GM15510 (cell line): ENCODE data around the gene KCNJ12.

Experiments used
- POLR2A ChIP-seq: IDR thresholded peaks from 3 replicates; pipeline ENCODE4 v1.6.1; 2011; ENCODE audit warnings: borderline replicate concordance; ENCODE audit not compliant: insufficient read length; ENCODE audit errors: extremely low read depth

KCNJ12 gene

GRCh38 chr17:21462237-21462636 is 86.1 kb downstream of the KCNJ12 start:
- TF ChIP-seq POLR2A: no peak

- no peak for TF ChIP-seq POLR2A
Measured at GRCh38 chr17:21463204-21463661, 87.1 kb downstream of the KCNJ12 start.

- no peak for TF ChIP-seq POLR2A
Measured at GRCh38 chr17:21463779-21464407, 87.7 kb downstream of the KCNJ12 start.

GRCh38 chr17:21464611-21465021 is 88.5 kb downstream of the KCNJ12 start:
- no peak for TF ChIP-seq POLR2A

- TF ChIP-seq POLR2A: no peak
Measured at GRCh38 chr17:21466550-21466949, 90.4 kb downstream of the KCNJ12 start.

- TF ChIP-seq POLR2A: no peak
Measured at GRCh38 chr17:21467196-21467595, 91.0 kb downstream of the KCNJ12 start.

GRCh38 chr17:21467739-21468490 is 91.8 kb downstream of the KCNJ12 start:
- no peak for TF ChIP-seq POLR2A
